IPS DF 19.7 (cell line): ENCODE data around the gene SYT17.

Experiments used
- DNase-seq: peaks from one replicate; pipeline ENCODE4 v3.0.0-alpha.2; 2013; ENCODE audit warnings: low read depth, low spot score

SYT17 gene

GRCh38 chr16:19167710-19168370 is at the start of gene SYT17:
Gene SYT17 (plus strand): TSS chr16:19168240. CDS start chr16:19168647, 407 bp downstream.
- no peak for DNase-seq

- DNase-seq = no peak
Observed at GRCh38 chr16:19118938-19119431, 49.1 kb upstream of the SYT17 start.

- DNase-seq = no peak
Observed at GRCh38 chr16:19119564-19119963, 48.5 kb upstream of the SYT17 start.

GRCh38 chr16:19123535-19124178 is 44.4 kb upstream of the SYT17 start:
- DNase-seq = no peak

GRCh38 chr16:19126300-19126699 is 41.7 kb upstream of the SYT17 start:
- no peak for DNase-seq

- no peak for DNase-seq
Observed at GRCh38 chr16:19127205-19127604, 40.8 kb upstream of the SYT17 start.

- DNase-seq = no peak
Observed at GRCh38 chr16:19127674-19128131, 40.3 kb upstream of the SYT17 start.

GRCh38 chr16:19128454-19129200 is 39.4 kb upstream of the SYT17 start:
- DNase-seq = no peak

GRCh38 chr16:19130385-19130784 is 37.7 kb upstream of the SYT17 start:
- DNase-seq = no peak

GRCh38 chr16:19130852-19131824 is 36.9 kb upstream of the SYT17 start:
- no peak for DNase-seq

GRCh38 chr16:19131825-19132218 is 36.2 kb upstream of the SYT17 start:
- no peak for DNase-seq

GRCh38 chr16:19132255-19132654 is 35.8 kb upstream of the SYT17 start:
- no peak for DNase-seq

GRCh38 chr16:19132898-19133297 is 35.1 kb upstream of the SYT17 start:
- DNase-seq = no peak

- no peak for DNase-seq
Observed at GRCh38 chr16:19133600-19133999, 34.4 kb upstream of the SYT17 start.

- no peak for DNase-seq
Observed at GRCh38 chr16:19135201-19135842, 32.7 kb upstream of the SYT17 start.

GRCh38 chr16:19135896-19136438 is 32.1 kb upstream of the SYT17 start:
- DNase-seq = no peak

GRCh38 chr16:19136549-19137196 is 31.4 kb upstream of the SYT17 start:
- no peak for DNase-seq

GRCh38 chr16:19137201-19138128 is 30.6 kb upstream of the SYT17 start:
- no peak for DNase-seq

GRCh38 chr16:19138601-19139000 is 29.4 kb upstream of the SYT17 start:
- DNase-seq = no peak
